Measurements from ENCODE around the gene AEN.

Gene AEN

GRCh38 chr15:88613074-88613944 is 7.8 kb upstream of the AEN start:
- DNase-seq, result no peak

- DNase-seq, result no peak
Measured at GRCh38 chr15:88615303-88616107, 5.6 kb upstream of the AEN start.

DNA sequence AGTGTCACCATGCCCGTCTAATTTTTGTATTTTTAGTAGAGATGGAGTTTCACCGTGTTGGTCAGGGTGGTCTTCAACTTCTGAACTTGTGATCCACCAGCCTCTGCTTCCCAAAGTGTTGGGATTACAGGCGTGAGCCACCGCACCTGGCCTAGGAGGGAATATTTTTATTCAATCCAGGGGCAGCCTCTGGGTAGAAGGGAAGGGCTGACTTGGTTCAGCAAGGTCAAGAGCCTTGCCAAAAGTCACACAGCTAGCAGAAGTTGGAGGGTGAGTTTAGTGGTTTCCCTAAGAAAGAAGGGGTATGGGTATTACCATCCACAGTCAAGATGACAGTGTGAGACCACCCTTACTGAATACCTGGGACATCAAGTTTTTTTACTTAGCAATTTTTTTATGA is 4.9 kb upstream of the AEN start:
- no peak for DNase-seq

GRCh38 chr15:88617031-88617722 is 4.0 kb upstream of the AEN start:
- no peak for DNase-seq

- no peak for DNase-seq
Measured at GRCh38 chr15:88617790-88618189, 3.4 kb upstream of the AEN start.

DNA sequence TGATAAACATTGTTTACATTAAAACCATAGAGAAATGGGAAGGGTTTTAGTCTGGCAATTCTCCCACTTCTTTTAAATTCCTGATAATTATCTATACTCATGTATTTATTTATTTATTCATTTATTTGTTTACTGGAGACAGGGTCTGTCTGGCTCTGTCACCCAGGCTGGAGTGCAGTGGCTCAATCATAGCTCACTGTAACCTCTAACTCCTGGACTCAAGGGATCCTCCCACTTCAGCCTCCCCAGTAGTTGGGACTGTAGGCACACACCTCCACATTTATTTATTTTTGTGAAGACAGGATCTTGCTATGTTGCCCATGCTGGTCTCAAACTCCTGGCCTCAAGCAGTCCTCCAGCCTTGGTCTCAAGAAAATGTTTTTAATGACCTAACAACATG is 2.5 kb upstream of the AEN start:
- DNase-seq, result no peak

DNA sequence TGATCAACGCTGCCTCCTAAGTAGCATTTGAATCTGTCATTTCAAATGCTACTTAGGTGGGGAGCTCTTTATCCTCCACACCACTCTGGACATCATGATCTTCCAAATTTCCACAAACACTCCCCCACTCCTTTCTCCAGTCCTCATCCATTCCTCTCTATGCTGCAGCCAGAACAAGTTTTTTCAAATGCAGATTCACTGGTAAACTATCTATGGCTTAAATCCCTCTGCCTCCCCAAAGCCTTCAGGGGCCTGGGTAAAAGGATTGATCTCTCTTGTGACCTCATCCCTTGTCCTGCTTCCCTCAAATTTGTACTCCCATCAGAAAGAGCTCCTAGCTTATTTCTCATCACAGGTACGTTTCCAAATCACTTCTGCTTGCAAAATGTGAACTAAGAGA is 1.3 kb upstream of the AEN start:
- no peak for DNase-seq

DNA sequence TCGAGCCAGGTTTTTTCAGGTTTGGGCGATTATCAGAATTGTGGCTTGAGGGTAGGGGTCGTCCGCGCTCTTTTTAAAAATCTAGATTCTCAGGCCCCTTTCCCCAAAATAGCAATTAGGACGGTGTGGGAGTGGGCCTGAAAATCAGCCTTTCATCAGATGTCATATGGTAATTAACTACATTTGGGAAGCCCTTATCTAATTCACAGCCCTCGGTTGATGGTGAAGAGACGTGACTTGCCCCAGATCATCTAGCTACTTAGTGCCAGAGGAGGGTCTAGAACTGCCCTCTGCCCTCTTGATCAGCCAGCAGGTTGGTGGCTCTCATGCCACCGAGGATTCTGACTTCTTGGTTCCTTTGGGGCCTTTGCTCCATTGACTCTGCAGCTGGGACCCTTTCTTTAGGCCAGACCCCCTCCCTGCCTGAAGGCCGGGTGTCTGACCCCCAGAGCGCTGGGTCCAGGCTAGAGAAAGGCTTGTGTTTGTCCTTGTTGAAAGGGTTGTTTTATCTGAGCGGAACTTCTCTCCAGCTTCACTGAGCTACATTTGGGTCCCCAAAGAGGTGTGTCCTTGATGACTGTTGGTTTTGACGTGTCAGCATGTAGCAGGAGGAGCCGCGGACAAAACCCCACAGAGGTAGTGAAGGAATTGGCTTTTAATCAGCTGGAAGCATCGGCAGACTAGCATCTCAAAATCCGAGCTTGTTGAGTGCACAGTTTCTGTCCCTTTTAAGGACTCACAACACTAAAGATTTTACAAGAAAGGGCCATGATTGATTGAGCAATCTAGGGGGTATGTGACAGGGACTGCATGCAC is 857 bp downstream of the AEN start:
- peak in 1 of 51 donors; percentile 12 for DNase-seq

GRCh38 chr15:88622605-88622975 is 1.4 kb downstream of the AEN start:
- no peak for DNase-seq

DNA sequence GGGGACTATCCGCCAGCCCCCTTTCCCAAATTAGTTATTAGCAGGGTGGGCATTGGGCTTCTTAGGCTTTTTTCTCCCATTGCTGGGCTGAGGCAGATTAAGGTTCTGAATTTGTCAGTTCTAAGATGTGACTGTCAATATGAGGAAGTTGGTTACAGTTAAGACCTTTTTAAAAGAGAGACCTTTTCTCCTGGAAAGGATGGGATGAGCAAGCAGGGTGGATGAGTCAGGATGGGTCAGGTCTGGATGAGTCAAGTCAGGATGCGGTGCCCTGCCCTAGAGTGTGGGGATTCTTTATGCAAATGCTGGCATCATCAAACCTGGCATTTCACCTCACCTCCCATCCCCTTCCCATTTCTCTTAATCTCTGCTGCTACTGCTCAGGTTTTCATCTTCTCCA is 1.9 kb downstream of the AEN start:
- no peak for DNase-seq

DNA sequence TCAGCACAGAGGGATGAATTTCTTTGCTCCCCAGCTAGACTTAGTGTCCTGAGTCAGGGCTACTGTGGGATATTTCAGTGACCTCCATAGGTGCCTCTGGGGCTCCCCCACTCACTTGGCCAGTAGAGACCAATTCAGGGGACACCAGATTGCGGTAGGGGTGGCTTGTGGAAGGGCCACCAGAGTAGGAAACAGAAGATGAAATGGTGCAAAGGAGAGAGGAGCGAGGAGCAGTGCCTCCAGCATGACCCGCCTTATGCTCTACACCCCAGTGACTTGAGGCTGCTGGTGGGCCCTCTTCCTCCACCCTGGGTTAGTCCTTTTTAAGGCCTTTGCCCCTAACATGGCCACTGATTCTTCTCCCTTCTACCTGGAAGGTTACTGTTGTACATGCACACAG is 2.5 kb downstream of the AEN start:
- DNase-seq, result no peak

GRCh38 chr15:88624156-88624970 is 3.2 kb downstream of the AEN start:
- peak in 4 of 51 donors; percentile 16 to 33 (median 23) for DNase-seq

GRCh38 chr15:88624971-88625490 is 3.9 kb downstream of the AEN start:
- DNase-seq, result no peak

DNA sequence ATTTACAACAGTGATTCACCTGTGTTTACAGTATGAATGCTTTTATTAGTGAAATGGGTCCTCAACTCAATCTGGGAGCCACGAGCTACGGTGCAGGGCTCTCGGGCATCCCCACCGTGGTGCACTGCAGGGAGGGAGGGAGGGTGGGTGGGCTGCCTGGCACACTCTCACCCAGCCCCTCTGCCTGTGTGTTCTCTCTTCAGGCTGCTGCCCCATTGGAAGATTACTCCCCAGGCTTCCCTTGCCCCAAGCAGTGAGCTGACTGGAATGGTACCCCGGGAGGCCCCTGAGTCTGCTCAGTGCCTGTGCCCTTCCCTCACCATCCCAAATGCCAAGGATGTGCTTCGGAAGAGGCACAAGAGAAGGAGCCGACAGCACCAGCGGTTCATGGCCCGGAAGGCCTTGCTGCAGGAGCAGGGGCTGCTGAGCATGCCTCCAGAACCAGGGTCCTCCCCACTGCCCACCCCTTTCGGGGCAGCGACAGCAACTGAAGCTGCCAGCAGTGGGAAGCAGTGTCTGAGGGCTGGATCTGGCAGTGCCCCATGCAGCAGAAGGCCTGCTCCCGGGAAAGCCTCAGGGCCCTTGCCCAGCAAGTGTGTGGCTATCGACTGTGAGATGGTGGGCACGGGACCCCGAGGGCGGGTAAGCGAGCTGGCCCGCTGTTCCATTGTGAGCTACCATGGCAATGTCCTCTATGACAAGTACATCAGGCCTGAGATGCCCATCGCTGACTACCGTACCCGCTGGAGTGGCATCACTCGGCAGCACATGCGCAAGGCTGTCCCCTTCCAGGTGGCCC is 5.0 kb downstream of the AEN start:
- DNase-seq, result no peak

GRCh38 chr15:88627463-88627862 is 6.3 kb downstream of the AEN start:
- DNase-seq, result no peak

DNA sequence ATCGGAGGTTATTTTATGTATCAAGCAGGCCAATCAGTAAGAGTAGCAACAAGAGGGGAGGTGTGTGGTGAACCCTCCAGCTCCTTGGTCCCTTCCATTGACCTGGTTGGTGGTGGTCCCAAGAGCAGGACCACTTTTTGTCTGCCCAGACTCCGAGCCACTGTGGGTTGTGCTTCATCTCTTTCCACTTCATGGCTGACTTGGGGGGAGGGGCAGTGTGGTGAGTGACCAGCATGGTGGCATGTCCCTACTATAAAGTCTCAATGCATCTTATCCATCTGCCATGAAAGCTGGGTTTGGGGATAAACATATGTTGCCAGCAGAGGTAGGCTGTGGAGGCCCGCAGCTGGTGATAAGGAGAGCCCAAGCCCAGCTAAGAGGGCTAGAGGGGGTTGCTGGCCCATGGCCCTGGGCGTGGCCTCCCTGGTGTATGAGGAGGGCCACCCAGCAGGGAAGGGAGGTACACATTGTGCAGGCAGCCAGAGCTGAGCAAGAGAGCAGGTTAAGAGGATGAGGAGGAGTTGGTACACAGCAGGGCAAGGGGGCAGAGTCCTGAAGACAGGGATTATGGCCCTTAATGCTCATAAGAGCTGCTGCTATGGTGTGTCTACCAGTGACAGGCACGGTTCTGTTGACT is 7.0 kb downstream of the AEN start:
- DNase-seq, result no peak

DNA sequence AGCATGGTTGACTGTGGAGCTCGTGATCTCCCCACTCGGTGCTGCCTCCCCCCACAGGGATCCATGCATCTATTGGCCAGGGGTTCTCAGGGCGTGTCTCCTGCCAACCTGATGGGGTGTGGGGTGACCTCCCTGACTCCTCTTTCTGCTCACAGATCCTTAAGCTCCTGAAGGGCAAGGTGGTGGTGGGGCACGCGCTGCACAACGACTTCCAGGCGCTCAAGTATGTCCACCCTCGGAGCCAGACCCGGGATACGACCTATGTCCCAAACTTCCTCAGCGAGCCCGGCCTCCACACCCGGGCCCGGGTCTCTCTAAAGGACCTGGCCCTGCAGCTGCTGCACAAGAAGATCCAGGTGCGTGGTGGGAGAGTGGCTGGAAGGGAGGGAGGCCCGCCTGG is 7.9 kb downstream of the AEN start:
- no peak for DNase-seq

DNA sequence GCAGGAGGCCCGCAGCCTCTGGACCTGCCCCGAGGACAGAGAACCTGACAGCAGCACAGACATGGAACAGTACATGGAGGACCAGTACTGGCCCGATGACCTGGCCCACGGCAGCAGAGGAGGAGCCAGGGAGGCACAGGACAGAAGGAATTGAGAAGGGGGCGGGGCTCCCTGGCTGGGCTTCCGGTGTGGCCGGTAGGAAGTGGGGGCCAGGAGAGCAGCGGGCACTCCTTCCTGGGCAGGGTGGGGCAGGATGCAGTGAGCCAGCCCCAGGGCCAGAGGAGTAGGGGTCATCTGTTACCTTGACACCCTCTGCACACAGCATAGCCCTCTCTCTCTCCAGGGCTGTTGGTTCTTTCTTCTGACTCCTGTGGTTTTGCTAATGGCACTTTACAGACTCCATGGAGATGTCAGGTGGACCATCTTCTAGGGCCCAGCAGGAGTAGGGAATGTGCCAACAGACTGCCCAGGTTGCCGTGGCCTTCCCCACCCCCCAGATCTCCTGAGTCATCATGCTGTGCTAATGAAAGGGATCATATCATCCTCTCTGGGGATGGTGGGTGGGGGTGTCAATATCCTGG is 9.1 kb downstream of the AEN start:
- DNase-seq, result no peak

Measured in hypothalamus (tissue), 51 donors.